ENCODE data around the gene CSTF3. TPM values are rescaled to one million over a fixed set of nuclear protein-coding genes. Genes with fewer than 3 reads are reported as not detected.
"Not testable (repeated sequence)": the region's sequence is repeated elsewhere in the genome, so short reads cannot be mapped to it uniquely, and the experiment has no call there.

The CSTF3 gene
- total and polyA plus RNA-seq, 2 donors from 2014 or later = 26.1 to 28.5 TPM

GRCh38 chr11:33052231-33052630 is 109.0 kb downstream of the CSTF3 start:
- FAIRE-seq = no peak
- no peaks in the 10 kb centered on the region for H3K27me3 ChIP-seq (ENCODE audit: control insufficient read depth, insufficient read depth, low read length)
- H3K9me3 ChIP-seq (ENCODE audit: control insufficient read depth in 2 of 3, insufficient read depth in 1 of 3, low read length in 3 of 3) = no peaks in the 10 kb centered on the region
- intact Hi-C loops (cut with DNase I) = no loop called here
- H3K9ac ChIP-seq (ENCODE audit: low read length in 3 of 3) = no peak overlapping the region
- no peak for DNase-seq
- no peak overlapping the region for H3K4me3 ChIP-seq (ENCODE audit: low read length in 3 of 3)
- TF ChIP-seq CTCF (IDR thresholded peaks at IDR 0.05; ENCODE audit: borderline replicate concordance, extremely low read depth, insufficient read depth) = no peak
- peaks cover 0 to 8% (median 6%) of the 10 kb centered on the region in 3 donors for H3K36me3 ChIP-seq (ENCODE audit: control insufficient read depth in 2 of 3, insufficient read depth in 3 of 3, low read length in 3 of 3)
- H3K27ac ChIP-seq (ENCODE audit: low read depth in 2 of 2, low read length in 2 of 2) = no peak overlapping the region
- no peaks in the 10 kb centered on the region for H3K4me1 ChIP-seq (ENCODE audit: control insufficient read depth in 2 of 3, insufficient read depth in 2 of 3, low read depth in 1 of 3, low read length in 3 of 3)

- H3K9me3 ChIP-seq (ENCODE audit: control insufficient read depth in 2 of 3, insufficient read depth in 1 of 3, low read length in 3 of 3); DNase-seq; H3K4me3 ChIP-seq (ENCODE audit: low read length in 3 of 3); H3K4me1 ChIP-seq (ENCODE audit: control insufficient read depth in 2 of 3, insufficient read depth in 2 of 3, low read depth in 1 of 3, low read length in 3 of 3); FAIRE-seq; intact Hi-C loops (cut with DNase I); H3K27me3 ChIP-seq (ENCODE audit: control insufficient read depth, insufficient read depth, low read length); H3K9ac ChIP-seq (ENCODE audit: low read length in 3 of 3); H3K36me3 ChIP-seq (ENCODE audit: control insufficient read depth in 2 of 3, insufficient read depth in 3 of 3, low read length in 3 of 3): not testable (repeated sequence)
- peak overlapping the region in 1 of 2 donors; percentile 13 for H3K27ac ChIP-seq (ENCODE audit: low read depth in 2 of 2, low read length in 2 of 2)
These were observed 111.5 kb downstream of the CSTF3 start for GRCh38 chr11:33049565-33050408.

- intact Hi-C loops (cut with DNase I); FAIRE-seq; DNase-seq; H3K36me3 ChIP-seq (ENCODE audit: control insufficient read depth in 2 of 3, insufficient read depth in 3 of 3, low read length in 3 of 3); H3K4me3 ChIP-seq (ENCODE audit: low read length in 3 of 3); H3K9me3 ChIP-seq (ENCODE audit: control insufficient read depth in 2 of 3, insufficient read depth in 1 of 3, low read length in 3 of 3); H3K27ac ChIP-seq (ENCODE audit: low read depth in 2 of 2, low read length in 2 of 2); H3K9ac ChIP-seq (ENCODE audit: low read length in 3 of 3); H3K27me3 ChIP-seq (ENCODE audit: control insufficient read depth, insufficient read depth, low read length): not testable (repeated sequence)
- peaks cover 0 to 14% (median 0%) of the 10 kb centered on the region in 3 donors for H3K4me1 ChIP-seq (ENCODE audit: control insufficient read depth in 2 of 3, insufficient read depth in 2 of 3, low read depth in 1 of 3, low read length in 3 of 3)
These were observed 112.6 kb downstream of the CSTF3 start for GRCh38 chr11:33048701-33049100.

GRCh38 chr11:33045551-33046255 is 115.6 kb downstream of the CSTF3 start:
- no peak for FAIRE-seq

More at GRCh38 chr11:33045551-33046255, 115.6 kb downstream of the CSTF3 start:
- H3K27ac ChIP-seq (ENCODE audit: low read depth in 2 of 2, low read length in 2 of 2) = no peak overlapping the region
- H3K4me3 ChIP-seq (ENCODE audit: low read length in 3 of 3) = no peak overlapping the region
- no peaks in the 10 kb centered on the region for H3K27me3 ChIP-seq (ENCODE audit: control insufficient read depth, insufficient read depth, low read length)
- H3K4me1 ChIP-seq (ENCODE audit: control insufficient read depth in 2 of 3, insufficient read depth in 2 of 3, low read depth in 1 of 3, low read length in 3 of 3) = peaks cover 0 to 15% (median 4%) of the 10 kb centered on the region in 3 donors
- no peak for DNase-seq
- no peaks in the 10 kb centered on the region for H3K36me3 ChIP-seq (ENCODE audit: control insufficient read depth in 2 of 3, insufficient read depth in 3 of 3, low read length in 3 of 3)
- TF ChIP-seq CTCF (IDR thresholded peaks at IDR 0.05; ENCODE audit: borderline replicate concordance, extremely low read depth, insufficient read depth) = no peak
- H3K9ac ChIP-seq (ENCODE audit: low read length in 3 of 3) = no peak overlapping the region
- intact Hi-C loops (cut with DNase I) = no loop called here
- H3K9me3 ChIP-seq (ENCODE audit: control insufficient read depth in 2 of 3, insufficient read depth in 1 of 3, low read length in 3 of 3) = no peaks in the 10 kb centered on the region
